Heart left ventricle (tissue), 13 donors: ENCODE results near the gene RFT1.

Experiments used
- POLR2A ChIP-seq, 2 donors: fragments of 450-650 bp; IDR thresholded peaks; one replicate each; pipeline ENCODE4 v1.6.1; 2017; ENCODE audit warnings: antibody characterized with exemption in 2 of 2, mild to moderate bottlenecking in 2 of 2, moderate library complexity in 2 of 2
- TF ChIP-seq, protein P1 (sequence below), 12 donors: fragments of 200-600 bp; sonication (generic) in 4 of 12; IDR thresholded peaks; one replicate each; pipeline versions ENCODE4 v1.5.0 to v1.8.0; 2018 to 2022; ENCODE audit warnings: antibody characterized with exemption in 12 of 12, mild to moderate bottlenecking in 5 of 12
- donor health status: ischemic (EF 13 %, LVEDD 7.1; RV severe dilation, severe dysfunction).
- donor health status: DM: no; HTN: yes; CAD: no.
- donor health status: DM: no; HTN: no; CAD: no.
- donor health status: ischemic (EF 25% LVEDD 6.9; RV normal size, moderate dysfunction).
- donor health status: ischemic (EF 25% LVEDD 5.7; RV mildly dilated, moderate dysfunction).
- donor health status: ischemic (EF 35%, LVEDD 5.7; RV mildly dilated, moderate dysfunction).
- donor health status: nonischemic (EF 11% LVEDD 7.7; RV severe dilation, severe dysfunction).
- donor health status: DM: yes; HTN: yes; CAD: no.
- donor health status: PGD.
- donor health status: ischemic (EF 29% LVEDD 5.4; RV normal size, mild dysfunction).
- donor health status: nonischemic (EF 23%, LVEDD 6.1; RV moderate dilation, normal function).

DNA sequence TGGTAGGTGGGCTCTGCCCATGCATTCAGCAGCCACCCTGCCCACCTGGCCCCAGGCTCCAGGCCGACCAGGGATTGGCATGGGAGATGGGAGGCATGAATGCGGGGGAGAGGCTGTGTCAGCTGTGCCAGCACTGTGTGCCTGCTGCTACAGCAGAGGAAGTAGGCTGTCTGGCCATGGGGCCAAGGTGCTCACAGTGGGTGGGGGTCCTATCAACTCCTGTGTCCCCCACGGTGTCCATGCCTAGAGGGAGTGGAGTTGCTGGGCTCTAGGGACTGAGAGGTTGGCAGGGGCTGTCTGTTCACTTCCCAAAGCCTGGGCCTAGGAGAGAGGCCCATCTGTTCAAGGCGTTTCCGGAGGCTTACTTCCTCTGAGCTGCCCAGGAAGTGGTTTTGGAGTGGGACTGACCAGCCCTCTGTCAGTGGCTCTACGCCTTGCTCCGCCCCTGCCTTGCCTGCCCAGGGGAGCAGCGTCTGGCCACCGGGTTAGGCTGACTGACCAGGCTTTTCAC, 36.6 kb upstream of the RFT1 start:
- TF ChIP-seq, protein P1, sequence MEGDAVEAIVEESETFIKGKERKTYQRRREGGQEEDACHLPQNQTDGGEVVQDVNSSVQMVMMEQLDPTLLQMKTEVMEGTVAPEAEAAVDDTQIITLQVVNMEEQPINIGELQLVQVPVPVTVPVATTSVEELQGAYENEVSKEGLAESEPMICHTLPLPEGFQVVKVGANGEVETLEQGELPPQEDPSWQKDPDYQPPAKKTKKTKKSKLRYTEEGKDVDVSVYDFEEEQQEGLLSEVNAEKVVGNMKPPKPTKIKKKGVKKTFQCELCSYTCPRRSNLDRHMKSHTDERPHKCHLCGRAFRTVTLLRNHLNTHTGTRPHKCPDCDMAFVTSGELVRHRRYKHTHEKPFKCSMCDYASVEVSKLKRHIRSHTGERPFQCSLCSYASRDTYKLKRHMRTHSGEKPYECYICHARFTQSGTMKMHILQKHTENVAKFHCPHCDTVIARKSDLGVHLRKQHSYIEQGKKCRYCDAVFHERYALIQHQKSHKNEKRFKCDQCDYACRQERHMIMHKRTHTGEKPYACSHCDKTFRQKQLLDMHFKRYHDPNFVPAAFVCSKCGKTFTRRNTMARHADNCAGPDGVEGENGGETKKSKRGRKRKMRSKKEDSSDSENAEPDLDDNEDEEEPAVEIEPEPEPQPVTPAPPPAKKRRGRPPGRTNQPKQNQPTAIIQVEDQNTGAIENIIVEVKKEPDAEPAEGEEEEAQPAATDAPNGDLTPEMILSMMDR (IDR thresholded peaks at IDR 0.05), result no peak
- TF ChIP-seq POLR2A (IDR thresholded peaks at IDR 0.05), result no peak
